Left cardiac atrium (tissue), 4 donors: ENCODE measurements around the gene DPEP2. TPM values are rescaled to one million over a fixed set of nuclear protein-coding genes. Genes with fewer than 3 reads are reported as not detected.
"Not testable (repeated sequence)": the region's sequence is repeated elsewhere in the genome, so short reads cannot be mapped to it uniquely, and the experiment has no call there.

Experiments
- ATAC-seq, 2 donors: fragments of 200-7000 bp; cut with Tn5 transposase; one replicate each; pipeline ENCODE4 v1.9.1; 2020; ENCODE audit warnings: mild to moderate bottlenecking in 2 of 2, moderate library complexity in 2 of 2
- DNase-seq: peaks from one replicate; pipeline ENCODE4 v3.0.0-alpha.2; 2020
- intact Hi-C, 2 donors: fragments of 100-400 bp; cut with DNase I; formaldehyde crosslinking; loops; one replicate each; pipeline versions ENCODE4 v1.14.1 to v1.15.1; 2022 to 2023
- total RNA-seq, 2 donors: library from RNA; stranded (reverse); fragmentation: NEBNext Ultra II Directional; extraction: Animal tissue kit (Norgen Biotek cat#: 25700); gene quantifications; one replicate each; pipeline ENCODE4 v1.2.1, GENCODE V29; 2021
- donor health status: DM: no; HTN: yes; CAD: no.
- donor health status: DM: no; HTN: yes; CAD: no; lungs with severe emphysema.
- donor health status: DM: yes; HTN: yes; CAD: no.
- donor health status: Dilated cardiomyopathy.

Gene DPEP2
- total RNA-seq, 2 donors from 2014 or later, result 1.1 to 2.7 TPM

- intact Hi-C loops, ATAC-seq: not testable (repeated sequence)
Measured at GRCh38 chr16:68009872-68010271, 10.6 kb upstream of the DPEP2 start.

DNA sequence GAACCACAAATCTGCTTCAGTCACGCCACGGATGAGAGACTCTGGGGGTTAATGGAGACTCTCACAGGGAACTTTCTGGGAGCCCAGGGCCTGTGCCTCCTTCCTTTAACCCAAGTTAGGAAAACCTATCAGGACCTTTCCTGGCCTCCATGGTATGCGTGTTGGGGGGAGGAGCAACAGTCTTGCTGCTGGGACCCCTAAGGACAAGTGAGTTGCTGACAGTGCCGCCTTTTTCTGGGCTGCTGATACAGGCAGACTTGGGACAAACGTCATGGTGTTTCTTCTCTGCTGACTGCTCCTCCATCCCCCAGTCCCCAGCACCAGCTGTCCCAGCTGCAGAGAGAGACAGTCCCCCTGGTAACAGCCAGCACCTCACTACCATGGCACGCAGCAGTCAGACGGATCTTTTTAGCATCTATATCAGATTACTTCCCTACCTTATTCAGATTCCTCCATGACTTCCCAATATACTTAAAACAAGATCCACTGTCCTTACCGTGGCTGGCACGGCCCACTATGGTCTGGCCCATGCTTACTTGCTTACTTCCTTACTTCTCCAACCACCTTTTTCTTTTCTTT lies 10.0 kb upstream of the DPEP2 start:
- no peak for ATAC-seq
- intact Hi-C loops, result no loop called here
- DNase-seq, result no peak

More at GRCh38 chr16:68009872-68010271, 10.6 kb upstream of the DPEP2 start:
- DNase-seq, result not testable (repeated sequence)

GRCh38 chr16:68005786-68006286 lies 6.6 kb upstream of the DPEP2 start:
- DNase-seq, result no peak
- intact Hi-C loops, result no loop called here
- ATAC-seq, result peak; percentile 80 to 87

- intact Hi-C loops, result no loop called here
- ATAC-seq, result no peak
- DNase-seq, result no peak
Measured at GRCh38 chr16:68005211-68005610, 5.9 kb upstream of the DPEP2 start.

DNA sequence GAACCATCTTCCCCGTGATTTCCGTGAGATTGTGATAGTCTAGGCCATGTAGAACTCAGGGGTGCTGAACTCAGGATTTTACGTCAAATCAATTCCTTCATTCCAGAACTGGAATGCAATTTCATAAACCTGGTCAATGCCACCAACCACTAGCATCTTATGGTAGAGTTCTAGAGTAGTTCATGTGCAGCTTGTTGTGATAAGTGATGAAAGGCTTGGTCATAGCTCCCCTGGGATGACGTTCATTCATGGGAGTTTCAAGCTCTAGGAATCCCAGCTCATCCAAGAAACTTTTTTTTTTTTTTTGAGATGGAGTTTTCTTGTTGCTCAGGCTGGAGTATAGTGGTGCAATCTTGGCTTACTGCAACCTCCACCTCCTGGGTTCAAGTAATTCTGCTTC lies 3.7 kb upstream of the DPEP2 start:
- intact Hi-C loops, result no loop called here
- DNase-seq (no peak), ATAC-seq (no peak)

GRCh38 chr16:68000450-68000849 lies 1.2 kb upstream of the DPEP2 start:
- intact Hi-C loops, result no loop called here
- DNase-seq (peak; percentile 46), ATAC-seq (peak in 1 of 2 donors; percentile 70)

DNA sequence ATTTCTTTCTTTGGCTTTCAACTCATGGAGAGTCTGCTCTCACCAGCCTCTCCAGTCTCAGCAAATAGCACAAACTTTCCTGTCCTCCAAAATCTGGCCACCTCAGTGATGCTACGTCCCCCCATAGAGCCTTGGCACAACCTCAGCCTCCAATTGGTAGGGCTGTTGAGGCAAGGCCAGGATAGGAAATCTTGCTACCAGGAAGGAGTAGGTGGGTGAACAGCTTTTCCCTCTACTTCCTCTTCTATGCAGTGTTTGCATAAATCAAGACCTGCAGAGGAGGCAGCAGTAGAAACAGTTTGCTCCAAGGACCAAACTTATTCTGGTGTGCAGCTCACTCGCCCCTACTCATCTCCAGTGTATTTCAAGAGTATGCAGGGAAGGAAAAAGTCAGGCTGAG lies 701 bp upstream of the DPEP2 start:
- peak in 1 of 2 donors; percentile 54 for ATAC-seq
- intact Hi-C loops, result no loop called here
- no peak for DNase-seq

GRCh38 chr16:67998231-67998778 lies 979 bp downstream of the DPEP2 start:
- ATAC-seq, intact Hi-C loops, DNase-seq: not testable (repeated sequence)

DNA sequence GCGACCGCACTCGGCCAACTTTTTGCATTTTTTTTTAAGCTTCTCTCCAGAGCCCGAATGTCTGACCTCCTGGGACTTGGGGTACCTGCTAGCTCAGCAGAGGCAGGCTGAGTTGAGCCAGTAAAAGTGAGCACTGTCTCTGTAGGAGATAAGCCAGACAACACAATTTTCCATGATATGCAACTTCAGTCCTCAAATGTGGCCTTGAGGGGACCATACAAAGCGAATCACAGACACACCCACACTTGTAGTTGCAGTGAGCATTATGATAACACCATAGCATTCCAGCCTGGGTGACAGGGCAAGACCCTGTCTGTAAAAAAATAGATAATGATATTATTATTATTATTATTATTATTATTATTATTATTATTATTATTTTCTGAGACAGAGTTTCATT lies 2.6 kb downstream of the DPEP2 start:
- intact Hi-C loops, result no loop called here
- DNase-seq, result no peak
- ATAC-seq, result no peak

GRCh38 chr16:67995423-67995822 lies 3.9 kb downstream of the DPEP2 start:
- no peak for DNase-seq
- intact Hi-C loops, result no loop called here
- ATAC-seq, result no peak

- not testable (repeated sequence) for DNase-seq, ATAC-seq
- intact Hi-C loops, result loop anchor here in 1 of 2 donors (5.0 kb wide), 2 partner anchors 48 to 233 kb away; no protein-coding TSS in a partner anchor
Measured at GRCh38 chr16:67994040-67994408, 5.3 kb downstream of the DPEP2 start.

GRCh38 chr16:67993207-67994039 lies 5.9 kb downstream of the DPEP2 start:
- peak; percentile 88 for DNase-seq
- intact Hi-C loops, result loop anchor here in 1 of 2 donors (5.0 kb wide), 2 partner anchors 49 to 234 kb away; no protein-coding TSS in a partner anchor

GRCh38 chr16:67992661-67993206 lies 6.5 kb downstream of the DPEP2 start:
- intact Hi-C loops, result loop anchor here in 1 of 2 donors (5.0 kb wide), 2 partner anchors 50 to 235 kb away; no protein-coding TSS in a partner anchor
- ATAC-seq, result peak; percentile 2 to 3
- DNase-seq, result no peak

More at GRCh38 chr16:67993207-67994039, 5.9 kb downstream of the DPEP2 start:
- peak; percentile 94 to 97 for ATAC-seq

- DNase-seq, result no peak
- no peak for ATAC-seq
- intact Hi-C loops, result loop anchor here in 1 of 2 donors (5.0 kb wide), 2 partner anchors 52 to 237 kb away; no protein-coding TSS in a partner anchor
Measured at GRCh38 chr16:67990018-67990386, 9.3 kb downstream of the DPEP2 start.

GRCh38 chr16:67989322-67990017 lies 9.8 kb downstream of the DPEP2 start:
- no peak for ATAC-seq
- DNase-seq, result no peak
- intact Hi-C loops, result loop anchor here in 1 of 2 donors (5.0 kb wide), 2 partner anchors 53 to 238 kb away; no protein-coding TSS in a partner anchor

DNA sequence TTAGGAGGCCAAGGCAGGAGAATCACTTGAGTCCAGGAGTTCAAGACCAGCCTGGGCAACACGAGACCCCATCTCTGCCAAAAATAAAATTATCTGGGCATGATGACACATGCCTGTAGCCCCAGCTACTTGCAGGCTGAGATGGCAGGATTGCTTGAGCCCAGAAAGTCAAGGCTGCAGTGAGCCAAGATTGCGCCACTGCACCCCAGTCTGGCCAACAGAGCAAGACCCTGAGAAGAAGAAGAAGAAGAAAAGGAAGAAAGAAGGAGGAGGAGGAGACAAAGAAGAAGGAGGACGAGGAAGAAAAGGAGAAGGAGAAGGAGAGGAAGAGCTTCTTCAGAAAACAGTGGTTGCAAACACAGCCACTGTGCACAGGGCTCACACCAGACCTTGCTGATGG lies 10.6 kb downstream of the DPEP2 start:
- intact Hi-C loops, result no loop called here
- ATAC-seq, result no peak
- no peak for DNase-seq

- ATAC-seq (peak; percentile 52 to 86), DNase-seq (no peak)
- intact Hi-C loops, result no loop called here
Measured at GRCh38 chr16:67987460-67988160, 11.7 kb downstream of the DPEP2 start.

- DNase-seq, result no peak
- intact Hi-C loops, result no loop called here
- ATAC-seq, result no peak
Measured at GRCh38 chr16:67986949-67987348, 12.3 kb downstream of the DPEP2 start.
